SU-DHL-6 (cell line): ENCODE measurements around the gene GUCY1A1.

ENCODE experiments used
- H2AFZ ChIP-seq: fragments of 200-600 bp; sonication (generic); 2 replicates; pipeline ENCODE4 v1.6.1; 2014; ENCODE audit warnings: low read depth, mild to moderate bottlenecking, moderate library complexity, mixed read lengths, antibody characterized with exemption, low read length; ENCODE audit not compliant: severe bottlenecking
- H3F3A ChIP-seq: fragments of 200-600 bp; shearing (Covaris generic); 2 replicates; pipeline ENCODE4 v1.6.0; 2016; ENCODE audit warnings: antibody characterized with exemption, mild to moderate bottlenecking; ENCODE audit not compliant: insufficient read depth
- H3K27ac ChIP-seq: fragments of 200-600 bp; sonication (generic); 2 replicates; pipeline ENCODE4 v1.5.1; 2016; ENCODE audit warnings: low read depth, mild to moderate bottlenecking, low read length, moderate library complexity, mixed read lengths
- H3K27me3 ChIP-seq: fragments of 200-600 bp; sonication (generic), shearing (Covaris generic); 2 replicates; pipeline ENCODE4 v1.6.0; 2014; ENCODE audit warnings: mild to moderate bottlenecking, low read length
- H3K36me3 ChIP-seq: fragments of 200-600 bp; sonication (generic); 2 replicates; pipeline ENCODE4 v1.6.1; 2014; ENCODE audit warnings: mild to moderate bottlenecking, low read length, mixed read lengths
- H3K4me2 ChIP-seq: fragments of 300-600, 200-600 bp; shearing (Covaris generic), sonication (generic); 2 replicates; pipeline ENCODE4 v1.6.0; 2014; ENCODE audit warnings: low read length, low read depth, mild to moderate bottlenecking; ENCODE audit not compliant: poor library complexity, severe bottlenecking
- H3K4me3 ChIP-seq: fragments of 200-600 bp; sonication (generic); 2 replicates; pipeline ENCODE4 v1.5.1; 2014; ENCODE audit warnings: antibody characterized with exemption, low read length, mild to moderate bottlenecking, mixed read lengths; ENCODE audit not compliant: insufficient read depth, poor library complexity, severe bottlenecking
- H3K79me2 ChIP-seq: fragments of 200-600 bp; sonication (generic); 2 replicates; pipeline ENCODE4 v1.6.1; 2014; ENCODE audit warnings: mild to moderate bottlenecking, low read length, moderate library complexity; ENCODE audit not compliant: insufficient read depth
- H3K9ac ChIP-seq: fragments of 200-600 bp; sonication (generic); 2 replicates; pipeline ENCODE4 v1.7.0; 2014; ENCODE audit warnings: mild to moderate bottlenecking, low read length
- H3K9me2 ChIP-seq: fragments of 200-600 bp; sonication (generic); replicated peaks from 2 replicates; pipeline ENCODE4 v1.6.1; 2014; ENCODE audit warnings: low read length; ENCODE audit not compliant: insufficient read depth
- H3K9me3 ChIP-seq: fragments of 200-600 bp; sonication (generic); 2 replicates; pipeline ENCODE4 v1.6.1; 2014; ENCODE audit warnings: low read length, mixed read lengths; ENCODE audit not compliant: insufficient read depth
- H4K20me1 ChIP-seq: fragments of 200-600 bp; sonication (generic); 2 replicates; pipeline ENCODE4 v1.6.1; 2014; ENCODE audit warnings: low read depth, mild to moderate bottlenecking, antibody characterized with exemption, low read length, moderate library complexity, mixed read lengths
- EZH2phosphoT487 ChIP-seq: fragments of 200-600 bp; sonication (generic), shearing (Covaris generic); conservative IDR thresholded peaks from 2 replicates; pipeline ENCODE4 v1.6.1; 2018; ENCODE audit warnings: mild to moderate bottlenecking, antibody characterized with exemption, low read length, moderate library complexity, mixed read lengths
- TF ChIP-seq, protein P1 (sequence below): fragments of 200-600 bp; sonication (generic); IDR thresholded peaks from one replicate; pipeline ENCODE4 v1.5.1; 2017; ENCODE audit warnings: antibody characterized with exemption, mild to moderate bottlenecking, low read length, moderate library complexity; ENCODE audit not compliant: insufficient read depth, poor library complexity, severe bottlenecking

GUCY1A1 gene

DNA sequence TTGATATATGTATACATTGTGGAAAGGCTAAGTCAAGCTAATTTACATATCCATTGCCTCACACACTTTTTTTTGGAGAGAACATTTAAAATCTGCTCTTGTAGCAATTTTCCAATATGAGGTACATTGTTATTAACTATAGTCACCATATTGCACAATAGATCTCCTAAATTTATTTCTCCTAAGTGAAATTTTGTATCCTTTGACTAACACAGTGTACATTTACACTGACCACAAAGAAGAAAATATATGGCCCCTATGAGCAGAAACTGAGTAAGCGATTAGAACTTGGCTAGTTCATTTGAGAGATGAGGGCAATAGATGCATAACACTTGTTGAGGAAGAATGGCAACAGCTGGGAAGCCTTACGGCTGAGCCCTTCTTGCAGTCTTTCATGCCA lies 71.9 kb downstream of the GUCY1A1 start:
- TF ChIP-seq, protein P1, sequence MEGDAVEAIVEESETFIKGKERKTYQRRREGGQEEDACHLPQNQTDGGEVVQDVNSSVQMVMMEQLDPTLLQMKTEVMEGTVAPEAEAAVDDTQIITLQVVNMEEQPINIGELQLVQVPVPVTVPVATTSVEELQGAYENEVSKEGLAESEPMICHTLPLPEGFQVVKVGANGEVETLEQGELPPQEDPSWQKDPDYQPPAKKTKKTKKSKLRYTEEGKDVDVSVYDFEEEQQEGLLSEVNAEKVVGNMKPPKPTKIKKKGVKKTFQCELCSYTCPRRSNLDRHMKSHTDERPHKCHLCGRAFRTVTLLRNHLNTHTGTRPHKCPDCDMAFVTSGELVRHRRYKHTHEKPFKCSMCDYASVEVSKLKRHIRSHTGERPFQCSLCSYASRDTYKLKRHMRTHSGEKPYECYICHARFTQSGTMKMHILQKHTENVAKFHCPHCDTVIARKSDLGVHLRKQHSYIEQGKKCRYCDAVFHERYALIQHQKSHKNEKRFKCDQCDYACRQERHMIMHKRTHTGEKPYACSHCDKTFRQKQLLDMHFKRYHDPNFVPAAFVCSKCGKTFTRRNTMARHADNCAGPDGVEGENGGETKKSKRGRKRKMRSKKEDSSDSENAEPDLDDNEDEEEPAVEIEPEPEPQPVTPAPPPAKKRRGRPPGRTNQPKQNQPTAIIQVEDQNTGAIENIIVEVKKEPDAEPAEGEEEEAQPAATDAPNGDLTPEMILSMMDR: no peak
- no peak for TF ChIP-seq EZH2phosphoT487
- Histone ChIP-seq H3K79me2 (no peaks in the 10 kb centered on the region), H3F3A (no peaks in the 10 kb centered on the region), H3K4me3 (no peak overlapping the region), H3K9ac (no peak overlapping the region), H3K36me3 (no peaks in the 10 kb centered on the region), H4K20me1 (no peaks in the 10 kb centered on the region), H2AFZ (no peak overlapping the region), H3K27ac (no peak overlapping the region), H3K9me3 (no peaks in the 10 kb centered on the region), H3K9me2 (no peaks in the 10 kb centered on the region), H3K27me3 (no peaks in the 10 kb centered on the region), H3K4me2 (no peak overlapping the region)

DNA sequence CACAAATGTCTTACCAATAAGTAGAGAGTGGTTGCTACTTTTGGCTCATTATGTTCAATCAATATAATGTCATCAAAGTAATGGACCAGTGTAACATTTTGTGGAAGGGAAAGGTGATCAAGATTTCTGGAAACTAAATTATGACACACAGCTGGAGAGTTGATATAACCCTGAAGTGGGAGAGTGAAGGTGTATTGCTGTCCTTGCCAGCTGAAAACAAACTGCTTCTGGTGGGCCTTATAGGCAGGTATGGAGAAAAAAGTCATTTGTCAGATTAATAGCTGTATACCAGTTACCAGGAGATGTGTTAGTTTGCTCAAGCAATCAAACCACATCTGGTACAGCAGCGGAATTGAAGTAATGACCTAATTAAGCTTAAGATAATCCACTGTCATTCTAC lies 74.9 kb downstream of the GUCY1A1 start:
- Histone ChIP-seq H3K9me3 (no peaks in the 10 kb centered on the region), H4K20me1 (no peaks in the 10 kb centered on the region), H3K27ac (no peak overlapping the region), H2AFZ (no peak overlapping the region), H3K4me3 (no peak overlapping the region), H3K27me3 (no peaks in the 10 kb centered on the region), H3K36me3 (no peaks in the 10 kb centered on the region), H3K9me2 (no peaks in the 10 kb centered on the region), H3K79me2 (no peaks in the 10 kb centered on the region), H3K9ac (no peak overlapping the region), H3K4me2 (no peak overlapping the region), H3F3A (no peaks in the 10 kb centered on the region)
- TF ChIP-seq EZH2phosphoT487: no peak
- TF ChIP-seq, protein P1: no peak

DNA sequence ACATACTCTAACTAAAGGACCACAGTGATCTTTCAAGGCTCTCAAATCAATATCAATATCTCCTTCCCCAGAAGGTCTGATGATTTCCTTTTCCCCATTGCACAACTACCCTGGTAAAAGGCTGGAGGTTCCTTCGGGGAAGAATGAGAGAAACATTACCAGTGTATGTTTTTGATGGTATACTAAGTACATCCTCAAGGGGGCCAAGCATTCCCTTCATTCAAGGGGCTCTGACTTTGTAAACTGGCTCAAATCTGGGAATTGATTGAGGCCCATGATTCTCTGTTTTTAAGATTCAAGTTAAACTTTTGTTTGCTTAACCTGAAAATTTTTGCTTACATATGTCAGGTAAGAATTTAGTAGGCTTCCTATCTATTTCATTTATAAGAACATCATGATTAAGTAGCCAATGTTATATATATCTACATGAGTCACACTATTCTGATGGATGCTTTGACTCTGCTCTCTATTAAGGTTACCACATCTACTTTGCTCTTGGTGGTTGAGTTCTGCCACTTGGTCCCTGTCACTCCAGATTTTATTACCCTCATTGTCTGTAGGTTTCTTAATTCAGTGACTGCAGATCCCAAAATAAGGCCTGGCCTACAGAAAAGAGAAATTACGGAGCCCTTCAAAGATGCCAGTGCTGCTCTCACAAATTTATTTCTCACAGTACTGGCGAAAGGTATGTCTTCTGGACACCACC lies 75.8 kb downstream of the GUCY1A1 start:
- Histone ChIP-seq H3K4me3 (no peak overlapping the region), H3K9me3 (no peaks in the 10 kb centered on the region), H3K36me3 (no peaks in the 10 kb centered on the region), H2AFZ (no peak overlapping the region), H3K27ac (no peak overlapping the region), H4K20me1 (no peaks in the 10 kb centered on the region), H3K27me3 (no peaks in the 10 kb centered on the region), H3K9ac (no peak overlapping the region), H3K4me2 (no peak overlapping the region), H3K9me2 (no peaks in the 10 kb centered on the region), H3F3A (no peaks in the 10 kb centered on the region), H3K79me2 (no peaks in the 10 kb centered on the region)
- TF ChIP-seq EZH2phosphoT487: no peak
- TF ChIP-seq, protein P1: no peak
